Epithelial cell of proximal tubule (primary cell): Measurements from ENCODE around the gene DDX24. TPM values are rescaled to one million over a fixed set of nuclear protein-coding genes. Genes with fewer than 3 reads are reported as not detected.
A peak's percentile ranks its signal among the peaks of the same experiment; 100 is the strongest.

Experiments used
- DNase-seq: peaks from one replicate; pipeline ENCODE4 v3.0.0-alpha.2; 2011; ENCODE audit warnings: low read depth
- H3K4me3 ChIP-seq: 2 replicates; pipeline ENCODE4 v1.5.1; 2011; ENCODE audit warnings: low read depth, mild to moderate bottlenecking, low read length
- CTCF ChIP-seq: conservative IDR thresholded peaks from 2 replicates; pipeline ENCODE4 v1.5.1; 2012; ENCODE audit warnings: low read depth, mild to moderate bottlenecking, low read length
- total RNA-seq: library from RNA; depleted of rRNA; stranded (reverse); fragments of >200 nt; gene quantifications from 2 replicates; pipeline ENCODE4 v1.2.3, GENCODE V29; 2015

The DDX24 gene
- total RNA-seq, 1 donor from 2014 or later = 121 TPM

- no peak for DNase-seq
- TF ChIP-seq CTCF = no peak
- H3K4me3 ChIP-seq = no peak overlapping the region
These were observed 66.6 kb downstream of the DDX24 start for GRCh38 chr14:94014382-94014781.

GRCh38 chr14:94011795-94012194 lies 69.2 kb downstream of the DDX24 start:
- TF ChIP-seq CTCF = no peak
- no peak overlapping the region for H3K4me3 ChIP-seq
- no peak for DNase-seq

- no peak overlapping the region for H3K4me3 ChIP-seq
These were observed 70.4 kb downstream of the DDX24 start for GRCh38 chr14:94010625-94011024.

GRCh38 chr14:94009767-94010166 lies 71.2 kb downstream of the DDX24 start:
- peak; percentile 59 for DNase-seq
- TF ChIP-seq CTCF = no peak
- H3K4me3 ChIP-seq = no peak overlapping the region

More at GRCh38 chr14:94010625-94011024, 70.4 kb downstream of the DDX24 start:
- DNase-seq = no peak
- TF ChIP-seq CTCF = no peak

GRCh38 chr14:94008234-94008633 lies 72.8 kb downstream of the DDX24 start:
- TF ChIP-seq CTCF = no peak
- DNase-seq = no peak
- H3K4me3 ChIP-seq = no peak overlapping the region

GRCh38 chr14:94005324-94006073 lies 75.5 kb downstream of the DDX24 start:
- TF ChIP-seq CTCF = peak; percentile 53
- no peak overlapping the region for H3K4me3 ChIP-seq
- DNase-seq = no peak

DNA sequence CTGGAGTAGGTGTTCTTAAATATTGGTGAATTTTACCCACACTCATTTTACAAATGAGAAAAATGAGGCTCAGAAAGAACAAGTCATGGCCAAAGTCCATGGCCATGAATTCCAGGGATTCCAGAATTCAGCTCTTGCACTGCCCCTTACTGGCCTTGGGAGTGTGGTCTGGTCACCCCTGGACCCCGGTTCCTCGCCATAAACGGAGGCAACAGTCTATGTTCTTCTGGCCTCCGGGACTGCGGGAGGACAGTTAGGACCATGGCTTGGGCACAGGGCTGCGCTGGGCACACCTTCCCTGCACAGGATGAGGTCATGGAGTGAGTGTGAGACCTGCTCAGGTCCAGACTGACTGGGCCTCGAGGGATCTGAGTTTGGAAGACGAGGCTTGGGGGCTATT lies 77.0 kb downstream of the DDX24 start:
- TF ChIP-seq CTCF = no peak
- no peak overlapping the region for H3K4me3 ChIP-seq
- DNase-seq = no peak
